Muscle of leg (tissue), 11 donors: ENCODE data around the gene CBR4. TPM values are rescaled to one million over a fixed set of nuclear protein-coding genes. Genes with fewer than 3 reads are reported as not detected.
"Not testable (repeated sequence)": the region's sequence is repeated elsewhere in the genome, so short reads cannot be mapped to it uniquely, and the experiment has no call there.

Source experiments
- DNase-seq: peaks from one replicate; pipeline ENCODE4 v3.0.0; 2013
- H3K27ac ChIP-seq: one replicate; pipeline ENCODE4 v1.5.1; 2013; ENCODE audit warnings: mild to moderate bottlenecking, low read length, control low read depth
- H3K27me3 ChIP-seq: one replicate; pipeline ENCODE4 v1.6.1; 2013; ENCODE audit warnings: low read length; ENCODE audit not compliant: control insufficient read depth, insufficient read depth
- H3K36me3 ChIP-seq: one replicate; pipeline ENCODE4 v1.6.1; 2013; ENCODE audit warnings: low read length; ENCODE audit not compliant: control insufficient read depth, insufficient read depth
- H3K4me1 ChIP-seq: one replicate; pipeline ENCODE4 v1.6.1; 2013; ENCODE audit warnings: low read length; ENCODE audit not compliant: control insufficient read depth, insufficient read depth
- H3K4me3 ChIP-seq: one replicate; pipeline ENCODE4 v1.5.1; 2013; ENCODE audit warnings: low read length, control low read depth
- H3K9me3 ChIP-seq: replicated peaks from 2 replicates; pipeline ENCODE4 v1.6.1; 2013; ENCODE audit warnings: low read depth, low read length; ENCODE audit not compliant: control insufficient read depth
- WGBS: methylation state at CpG from one replicate; pipeline ENCODE4 v1.1.5; 2013; ENCODE audit warnings: missing lambda C conversion rate; ENCODE audit not compliant: insufficient coverage; 5-methylcytosine and 5-hydroxymethylcytosine counted together
- polyA plus RNA-seq, 8 donors: library from polyadenylated mRNA; unstranded; fragments of 120-200 nt; gene quantifications; one replicate each; pipeline versions ENCODE4 v1.2.1 to v1.2.3, GENCODE V29; 2013; ENCODE audit warnings: inconsistent platforms in 1 of 8, low replicate concordance in 1 of 8; ENCODE audit not compliant: insufficient read length in 8 of 8, insufficient read depth in 1 of 8
- total RNA-seq: library from RNA; stranded (reverse); fragments of 120-200 nt; gene quantifications from one replicate; pipeline ENCODE4 v1.2.4, GENCODE V29; 2013

The CBR4 gene
- total and polyA plus RNA-seq, 9 donors, result 14.1 to 23.9 (median 18.3) TPM

- no peak overlapping the region for H3K27ac ChIP-seq
- no peak overlapping the region for H3K4me3 ChIP-seq
- H3K27me3 ChIP-seq, result no peaks in the 10 kb centered on the region
- no peak for DNase-seq
- peaks cover 20% of the 10 kb centered on the region for H3K36me3 ChIP-seq
- WGBS, result no CpG with 5 or more reads among the region's 1 CpG
- H3K9me3 ChIP-seq, result no peaks in the 10 kb centered on the region
- H3K4me1 ChIP-seq, result peaks cover 2% of the 10 kb centered on the region
Observed at GRCh38 chr4:168998596-168998995, 11.5 kb downstream of the CBR4 start.

GRCh38 chr4:168995537-168996295, 14.3 kb downstream of the CBR4 start:
- WGBS, result no CpG with 5 or more reads among the region's 2 CpGs
- H3K4me1 ChIP-seq, result peaks cover 2% of the 10 kb centered on the region
- H3K36me3 ChIP-seq, result peaks cover 9% of the 10 kb centered on the region
- no peak overlapping the region for H3K4me3 ChIP-seq
- H3K9me3 ChIP-seq, result no peaks in the 10 kb centered on the region
- peak; percentile 52 for DNase-seq
- no peaks in the 10 kb centered on the region for H3K27me3 ChIP-seq
- H3K27ac ChIP-seq, result no peak overlapping the region

- DNase-seq, result no peak
- no peak overlapping the region for H3K27ac ChIP-seq
- WGBS, result 100% methylated on average over 1 of the region's 4 CpGs
- no peak overlapping the region for H3K4me3 ChIP-seq
- peaks cover 12% of the 10 kb centered on the region for H3K36me3 ChIP-seq
- no peaks in the 10 kb centered on the region for H3K27me3 ChIP-seq
- H3K9me3 ChIP-seq, result no peaks in the 10 kb centered on the region
- H3K4me1 ChIP-seq, result peaks cover 2% of the 10 kb centered on the region
Observed at GRCh38 chr4:168994958-168995357, 15.1 kb downstream of the CBR4 start.

- peaks cover 12% of the 10 kb centered on the region for H3K36me3 ChIP-seq
- DNase-seq, result no peak
- H3K27me3 ChIP-seq, result no peaks in the 10 kb centered on the region
- no peak overlapping the region for H3K27ac ChIP-seq
- H3K4me1 ChIP-seq, result peaks cover 2% of the 10 kb centered on the region
- no peaks in the 10 kb centered on the region for H3K9me3 ChIP-seq
- 75% methylated on average over 3 of the region's 13 CpGs for WGBS
- H3K4me3 ChIP-seq, result no peak overlapping the region
Observed at GRCh38 chr4:168993714-168994510, 16.1 kb downstream of the CBR4 start.

GRCh38 chr4:168992952-168993482, 17.0 kb downstream of the CBR4 start:
- not testable (repeated sequence) for H3K4me3 ChIP-seq, H3K9me3 ChIP-seq, H3K4me1 ChIP-seq, DNase-seq, H3K27ac ChIP-seq, H3K27me3 ChIP-seq
- WGBS, result 100% methylated on average over 4 of the region's 7 CpGs
- peaks cover 14% of the 10 kb centered on the region for H3K36me3 ChIP-seq

- no peak overlapping the region for H3K27ac ChIP-seq
- no peaks in the 10 kb centered on the region for H3K4me1 ChIP-seq
- no peaks in the 10 kb centered on the region for H3K27me3 ChIP-seq
- no CpG with 5 or more reads among the region's 1 CpG for WGBS
- no peak overlapping the region for H3K4me3 ChIP-seq
- peaks cover 25% of the 10 kb centered on the region for H3K9me3 ChIP-seq
- DNase-seq, result no peak
- H3K36me3 ChIP-seq, result peaks cover 33% of the 10 kb centered on the region
Observed at GRCh38 chr4:168981942-168982341, 28.1 kb downstream of the CBR4 start.

GRCh38 chr4:168981460-168981859, 28.6 kb downstream of the CBR4 start:
- DNase-seq, result no peak
- H3K27ac ChIP-seq, result no peak overlapping the region
- peaks cover 25% of the 10 kb centered on the region for H3K9me3 ChIP-seq
- peaks cover 35% of the 10 kb centered on the region for H3K36me3 ChIP-seq
- H3K4me3 ChIP-seq, result no peak overlapping the region
- no peaks in the 10 kb centered on the region for H3K4me1 ChIP-seq
- no peaks in the 10 kb centered on the region for H3K27me3 ChIP-seq

- Histone ChIP-seq H3K4me3 (no peak overlapping the region), H3K27ac (no peak overlapping the region), H3K27me3 (no peaks in the 10 kb centered on the region), H3K9me3 (peaks cover 41% of the 10 kb centered on the region), H3K4me1 (no peaks in the 10 kb centered on the region), H3K36me3 (peaks cover 44% of the 10 kb centered on the region)
- WGBS, result 82% methylated on average over 6 of the region's 7 CpGs
- no peak for DNase-seq
Observed at GRCh38 chr4:168979338-168979737, 30.7 kb downstream of the CBR4 start.

GRCh38 chr4:168978001-168978700, 31.9 kb downstream of the CBR4 start:
- Histone ChIP-seq H3K4me3 (no peak overlapping the region), H3K27ac (no peak overlapping the region), H3K36me3 (peaks cover 44% of the 10 kb centered on the region), H3K27me3 (no peaks in the 10 kb centered on the region), H3K9me3 (peaks cover 38% of the 10 kb centered on the region), H3K4me1 (no peaks in the 10 kb centered on the region)
- no peak for DNase-seq
- 86% methylated on average over 1 of the region's 1 CpG for WGBS

GRCh38 chr4:168972596-168972995, 37.5 kb downstream of the CBR4 start:
- H3K36me3 ChIP-seq, result peaks cover 19% of the 10 kb centered on the region
- no peaks in the 10 kb centered on the region for H3K27me3 ChIP-seq
- no peaks in the 10 kb centered on the region for H3K4me1 ChIP-seq
- H3K4me3 ChIP-seq, result no peak overlapping the region
- H3K27ac ChIP-seq, result no peak overlapping the region
- H3K9me3 ChIP-seq, result peaks cover 33% of the 10 kb centered on the region
- no peak for DNase-seq
- WGBS, result 100% methylated on average over 2 of the region's 4 CpGs
